Mesodermal cell (in vitro differentiated cells): ENCODE measurements around the gene GFM2.
"Not testable (repeated sequence)": the region's sequence is repeated elsewhere in the genome, so short reads cannot be mapped to it uniquely, and the experiment has no call there.

Experiments
- H3K27ac ChIP-seq: 2 replicates; pipeline ENCODE4 v1.7.0; 2013; ENCODE audit warnings: mild to moderate bottlenecking, low read depth, low read length, moderate library complexity; ENCODE audit not compliant: severe bottlenecking
- H3K36me3 ChIP-seq: 2 replicates; pipeline ENCODE4 v1.7.1; 2013; ENCODE audit warnings: mild to moderate bottlenecking, low read length, moderate library complexity; ENCODE audit not compliant: control insufficient read depth, insufficient read depth
- H3K4me1 ChIP-seq: one replicate; pipeline ENCODE4 v1.7.1; 2013; ENCODE audit warnings: mild to moderate bottlenecking, low read length; ENCODE audit not compliant: insufficient read depth, control insufficient read depth, poor library complexity, severe bottlenecking
- H3K4me3 ChIP-seq: 2 replicates; pipeline ENCODE4 v1.7.0; 2013; ENCODE audit warnings: low read length, control low read depth, mild to moderate bottlenecking; ENCODE audit not compliant: insufficient read depth, poor library complexity, severe bottlenecking; ENCODE audit errors: extremely low read depth
- H3K9me3 ChIP-seq: 2 replicates; pipeline ENCODE4 v1.7.1; 2013; ENCODE audit warnings: mild to moderate bottlenecking, low read length, moderate library complexity; ENCODE audit not compliant: control insufficient read depth
- WGBS, 2 experiments: methylation state at CpG; one replicate each; pipeline ENCODE4 v1.1.5; 2013; ENCODE audit warnings: missing lambda C conversion rate in 2 of 2; ENCODE audit not compliant: insufficient coverage in 2 of 2; 5-methylcytosine and 5-hydroxymethylcytosine counted together

Gene GFM2

DNA sequence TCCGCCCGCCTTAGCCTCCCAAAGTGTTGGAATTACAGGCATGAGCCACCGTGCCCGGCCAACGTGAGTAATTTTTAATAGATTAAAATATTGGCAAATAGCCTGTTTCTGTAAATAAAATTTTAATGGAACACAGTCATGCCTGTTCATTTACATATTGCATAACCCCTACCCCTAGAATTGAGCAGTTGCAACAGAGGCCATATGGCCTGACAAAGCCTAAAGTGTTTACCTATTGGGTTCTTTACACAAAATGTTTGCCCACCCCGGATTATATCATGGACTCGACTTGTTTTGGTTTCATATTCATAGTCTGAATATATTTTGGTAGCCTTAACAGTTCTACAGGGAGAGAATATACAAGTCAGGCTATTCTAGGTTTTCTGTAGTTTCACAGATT lies 5.4 kb upstream of the GFM2 start:
- no peak overlapping the region for H3K27ac ChIP-seq
- peaks cover 5% of the 10 kb centered on the region for H3K4me1 ChIP-seq
- H3K9me3 ChIP-seq, result no peaks in the 10 kb centered on the region
- 95 to 96% methylated on average over 2 of the region's 7 CpGs for WGBS, 2 experiments
- no peak overlapping the region for H3K4me3 ChIP-seq
- peaks cover 76% of the 10 kb centered on the region for H3K36me3 ChIP-seq

DNA sequence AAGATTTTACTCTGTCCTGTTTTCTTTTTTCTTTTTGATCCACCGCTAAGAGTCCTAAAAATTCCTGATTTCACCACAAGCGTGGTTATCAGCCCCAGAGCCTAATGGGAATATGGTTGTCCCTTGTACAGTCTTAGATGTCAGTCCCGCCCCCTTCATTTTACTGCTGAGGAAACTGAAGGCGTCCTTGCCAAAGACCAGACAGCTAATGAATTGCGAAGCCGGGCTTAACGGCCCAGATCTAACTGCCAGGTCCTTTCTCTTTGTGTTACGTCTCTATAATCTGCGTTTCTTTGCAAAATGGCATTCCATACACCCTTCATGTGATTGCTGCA lies 629 bp upstream of the GFM2 start:
- Histone ChIP-seq H3K36me3 (peaks cover 37% of the 10 kb centered on the region), H3K4me3 (peak overlapping the region; percentile 97), H3K27ac (peak overlapping the region; percentile 65), H3K4me1 (peaks cover 19% of the 10 kb centered on the region), H3K9me3 (no peaks in the 10 kb centered on the region)
- WGBS, 2 experiments, result 0% methylated on average over 6 to 7 of the region's 9 CpGs

DNA sequence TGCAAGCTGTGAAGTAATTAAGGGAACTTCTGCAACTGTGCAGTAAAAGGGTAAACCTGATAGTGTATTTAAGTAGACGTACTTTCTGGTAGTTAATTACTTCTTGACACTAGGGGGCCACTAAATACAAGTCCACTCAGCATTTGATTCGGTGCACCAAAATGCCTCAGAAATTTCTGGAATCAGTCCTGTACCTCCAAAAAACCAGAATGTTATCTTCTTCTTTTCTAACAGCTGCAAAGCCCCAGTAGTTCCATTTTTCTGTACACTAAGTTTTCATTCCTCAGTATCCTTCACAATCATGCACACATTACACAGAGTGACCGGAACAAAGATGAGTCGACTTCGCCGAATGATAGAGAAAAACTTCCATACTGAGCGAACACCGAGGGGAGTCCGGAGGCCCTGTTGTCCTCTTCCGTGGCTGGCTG lies 484 bp downstream of the GFM2 start:
- H3K4me3 ChIP-seq, result peak overlapping the region; percentile 97
- H3K4me1 ChIP-seq, result peaks cover 23% of the 10 kb centered on the region
- peaks cover 31% of the 10 kb centered on the region for H3K36me3 ChIP-seq
- H3K27ac ChIP-seq, result peak overlapping the region; percentile 68
- no peaks in the 10 kb centered on the region for H3K9me3 ChIP-seq
- 0 to 1% methylated on average over 8 to 10 of the region's 10 CpGs for WGBS, 2 experiments

DNA sequence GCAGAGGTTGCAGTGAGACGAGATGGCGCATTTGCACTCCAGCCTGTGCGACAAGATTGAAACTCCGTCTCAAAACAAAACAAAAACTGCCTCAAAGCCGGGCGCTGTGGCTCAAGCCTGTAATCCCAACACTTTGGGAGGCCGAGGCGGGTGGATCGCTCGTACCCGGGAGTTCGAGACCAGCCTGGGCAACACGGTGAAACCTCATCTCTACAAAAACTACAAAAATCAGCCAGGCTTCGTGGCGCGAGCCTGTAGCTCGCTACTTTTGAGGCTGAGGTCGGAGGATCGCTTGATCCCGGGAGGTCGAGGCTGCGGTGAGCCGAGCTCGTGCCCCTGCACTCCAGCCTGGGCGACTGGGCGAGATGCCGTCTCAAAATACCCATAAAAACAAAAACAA lies 988 bp downstream of the GFM2 start:
- Histone ChIP-seq H3K4me1 (peaks cover 23% of the 10 kb centered on the region), H3K36me3 (peaks cover 30% of the 10 kb centered on the region), H3K4me3 (peak overlapping the region; percentile 97), H3K9me3 (no peaks in the 10 kb centered on the region), H3K27ac (peak overlapping the region; percentile 26)
- 86 to 90% methylated on average over 14 to 23 of the region's 27 CpGs for WGBS, 2 experiments

DNA sequence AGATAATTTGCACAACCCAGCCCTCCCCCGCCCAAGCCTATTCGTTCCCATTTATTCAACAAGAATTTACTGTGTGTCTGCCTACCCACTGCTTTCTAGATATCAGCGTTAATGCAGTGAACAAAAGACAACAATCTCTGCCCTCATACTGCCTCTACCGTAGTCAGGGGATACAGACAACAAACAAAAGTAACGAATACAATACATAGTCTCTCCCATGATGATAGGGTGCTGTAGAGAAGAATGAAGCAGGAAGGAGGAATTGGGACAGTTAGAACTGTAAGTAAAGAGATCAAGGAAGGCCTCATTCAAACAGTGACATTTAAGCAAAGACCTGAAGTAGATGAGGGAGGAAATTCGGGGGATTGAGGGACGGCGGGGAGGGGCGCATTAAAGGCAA lies 1.7 kb downstream of the GFM2 start:
- WGBS, 2 experiments, result 90 to 95% methylated on average over 2 to 3 of the region's 9 CpGs
- Histone ChIP-seq H3K9me3 (no peaks in the 10 kb centered on the region), H3K27ac (peak overlapping the region; percentile 46), H3K4me1 (peaks cover 23% of the 10 kb centered on the region), H3K4me3 (no peak overlapping the region), H3K36me3 (peaks cover 27% of the 10 kb centered on the region)

DNA sequence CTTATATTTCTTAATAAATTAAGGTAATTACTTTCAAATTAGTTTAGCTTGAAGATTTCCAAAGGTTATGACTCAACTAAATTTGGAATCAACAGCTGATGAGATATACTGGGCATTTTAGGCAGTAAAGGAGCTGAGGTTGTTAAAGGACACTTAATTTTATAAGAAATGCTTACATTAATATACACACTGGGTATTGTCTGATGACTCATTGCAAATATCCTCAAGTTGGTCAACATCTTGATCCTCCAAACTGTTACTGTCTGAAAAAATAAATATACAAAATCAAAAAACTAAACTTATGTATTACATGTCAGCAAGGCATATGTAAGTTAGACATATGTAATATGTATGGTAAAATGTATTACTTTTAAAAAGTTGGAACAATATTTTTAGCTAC lies 3.4 kb downstream of the GFM2 start:
- no peak overlapping the region for H3K27ac ChIP-seq
- no peak overlapping the region for H3K4me3 ChIP-seq
- H3K4me1 ChIP-seq, result peaks cover 23% of the 10 kb centered on the region
- H3K36me3 ChIP-seq, result peaks cover 19% of the 10 kb centered on the region
- no peaks in the 10 kb centered on the region for H3K9me3 ChIP-seq

DNA sequence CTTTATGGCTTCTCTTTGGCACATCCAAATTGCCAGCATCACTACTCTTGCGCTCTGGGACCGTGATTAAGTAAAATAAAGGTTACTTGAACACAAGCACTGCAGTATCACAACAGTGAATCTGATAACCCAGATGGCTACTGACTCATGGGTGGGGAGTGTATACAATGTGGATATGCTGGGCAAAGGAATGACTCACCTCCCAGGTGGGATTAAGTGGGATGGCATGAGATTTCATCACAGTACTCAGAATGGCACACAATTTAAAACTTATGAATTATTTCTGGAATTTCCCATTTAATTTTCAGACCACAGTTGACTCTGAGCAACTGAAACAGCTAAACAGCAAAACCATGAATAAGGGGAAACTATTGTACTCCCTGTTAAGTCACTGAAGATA lies 4.3 kb downstream of the GFM2 start:
- H3K27ac ChIP-seq, result no peak overlapping the region
- H3K4me1 ChIP-seq, result peaks cover 18% of the 10 kb centered on the region
- H3K9me3 ChIP-seq, result no peaks in the 10 kb centered on the region
- H3K36me3 ChIP-seq, result peaks cover 25% of the 10 kb centered on the region
- 100% methylated on average over 1 of the region's 2 CpGs; no CpG with 5 or more reads in 1 of the 2 experiments for WGBS, 2 experiments
- no peak overlapping the region for H3K4me3 ChIP-seq

DNA sequence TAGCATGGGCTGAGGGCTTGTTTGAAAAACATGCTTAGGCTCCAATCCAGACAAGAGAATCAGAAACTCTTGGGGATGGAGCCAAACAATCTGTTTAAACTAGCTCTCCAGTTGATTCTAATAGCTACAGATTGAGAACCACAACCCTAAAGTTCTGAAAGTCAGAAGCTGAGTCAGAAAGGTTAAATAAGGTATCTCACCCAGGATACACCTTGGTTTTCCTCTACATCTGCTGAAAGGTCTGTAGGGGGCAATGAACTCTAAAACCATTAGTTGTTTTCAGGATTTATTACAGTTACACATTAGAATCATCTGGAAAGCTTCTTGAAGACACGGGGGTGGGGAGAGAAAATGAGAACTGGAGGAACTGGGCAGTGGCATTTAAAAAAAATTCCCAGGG lies 5.7 kb downstream of the GFM2 start:
- no peak overlapping the region for H3K4me3 ChIP-seq
- H3K36me3 ChIP-seq, result peaks cover 36% of the 10 kb centered on the region
- H3K4me1 ChIP-seq, result peaks cover 18% of the 10 kb centered on the region
- no CpG with 5 or more reads among the region's 1 CpG for WGBS, 2 experiments
- H3K27ac ChIP-seq, result no peak overlapping the region
- no peaks in the 10 kb centered on the region for H3K9me3 ChIP-seq

DNA sequence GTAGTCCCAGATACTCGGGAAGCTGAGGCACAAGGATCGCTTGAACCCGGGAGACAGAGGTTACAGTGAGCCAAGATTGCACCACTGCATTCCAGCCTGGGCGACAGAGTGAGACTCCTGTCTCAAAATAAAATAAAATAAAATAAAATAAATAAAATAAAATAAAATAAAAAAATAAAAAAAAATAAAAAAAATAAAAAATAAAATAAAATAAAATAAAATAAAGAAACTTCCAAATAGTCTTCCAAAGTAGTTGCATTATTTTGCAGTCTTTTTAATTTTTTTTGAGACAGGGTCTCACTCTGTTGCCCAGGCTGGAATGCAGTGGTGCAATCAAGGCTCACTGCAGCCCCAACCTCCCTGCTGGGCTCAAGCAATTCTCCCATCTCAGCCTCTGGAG lies 18.2 kb downstream of the GFM2 start:
- not testable (repeated sequence) for H3K27ac ChIP-seq, H3K9me3 ChIP-seq, H3K4me3 ChIP-seq, H3K4me1 ChIP-seq
- WGBS, 2 experiments, result 100% methylated on average over 1 of the region's 4 CpGs; no CpG with 5 or more reads in 1 of the 2 experiments
- H3K36me3 ChIP-seq, result peaks cover 44% of the 10 kb centered on the region

DNA sequence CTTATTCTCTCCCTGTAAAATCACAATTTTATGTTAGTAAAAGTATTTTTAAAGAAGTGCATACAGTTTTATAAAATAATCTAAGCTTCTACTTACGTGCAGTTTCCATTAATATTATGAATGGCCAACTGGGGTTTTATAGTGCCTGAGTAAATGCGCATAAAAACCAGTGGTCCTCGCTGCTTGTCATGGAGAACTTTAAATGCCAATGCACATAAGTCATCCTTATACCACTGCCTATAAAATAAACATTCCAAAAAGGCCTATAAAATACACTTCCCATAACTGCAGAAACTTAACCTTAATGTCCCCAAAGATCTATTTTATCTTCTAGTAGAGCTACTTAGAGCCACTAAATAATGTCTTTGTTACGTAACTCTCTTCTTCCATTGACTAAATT lies 28.5 kb downstream of the GFM2 start:
- H3K4me3 ChIP-seq, result no peak overlapping the region
- H3K27ac ChIP-seq, result no peak overlapping the region
- peaks cover 47% of the 10 kb centered on the region for H3K36me3 ChIP-seq
- no peaks in the 10 kb centered on the region for H3K4me1 ChIP-seq
- H3K9me3 ChIP-seq, result no peaks in the 10 kb centered on the region
- WGBS, 2 experiments, result 86 to 100% methylated on average over 1 to 3 of the region's 4 CpGs

DNA sequence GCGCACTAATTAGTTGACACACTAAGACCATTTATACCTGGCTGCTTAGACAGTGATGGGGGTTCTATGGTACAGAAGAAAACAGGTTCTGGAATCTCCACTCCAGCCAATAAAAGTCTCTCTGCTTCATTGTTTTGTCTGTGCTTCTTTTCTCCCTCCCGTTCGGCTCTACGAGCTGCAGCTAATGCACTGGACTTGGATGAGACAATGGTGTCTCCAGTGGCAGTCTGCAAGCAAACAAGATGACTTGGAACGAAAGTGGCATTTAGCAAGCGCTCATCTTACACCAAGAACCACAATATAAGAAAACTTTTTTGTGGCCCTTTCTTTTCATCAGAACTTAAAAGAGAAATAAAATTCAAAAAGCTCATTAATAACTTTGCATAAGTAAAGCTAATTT lies 30.2 kb downstream of the GFM2 start:
- H3K4me1 ChIP-seq, result no peaks in the 10 kb centered on the region
- WGBS, 2 experiments, result 96 to 100% methylated on average over 2 to 3 of the region's 6 CpGs
- H3K36me3 ChIP-seq, result peaks cover 48% of the 10 kb centered on the region
- H3K27ac ChIP-seq, result no peak overlapping the region
- H3K4me3 ChIP-seq, result no peak overlapping the region
- H3K9me3 ChIP-seq, result no peaks in the 10 kb centered on the region

DNA sequence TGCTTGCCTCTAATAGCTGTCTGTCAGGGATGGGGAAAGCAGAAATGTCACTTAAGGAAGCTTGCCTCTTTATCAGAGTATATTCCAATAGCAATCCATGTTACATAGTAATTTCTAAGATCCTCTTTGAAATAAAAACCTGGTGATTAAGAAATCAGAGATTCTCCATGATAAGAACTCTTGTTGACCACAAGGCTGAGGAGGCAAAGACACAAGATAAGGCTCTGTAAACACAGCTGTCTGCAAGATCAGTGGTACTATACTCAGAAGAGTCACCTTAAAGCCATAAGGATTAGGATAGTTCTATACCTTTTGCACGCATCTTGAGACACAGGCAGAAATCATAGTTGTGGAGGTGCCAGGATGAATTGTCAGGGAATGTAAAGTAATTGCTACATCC lies 41.6 kb downstream of the GFM2 start:
- no peaks in the 10 kb centered on the region for H3K4me1 ChIP-seq
- H3K27ac ChIP-seq, result no peak overlapping the region
- WGBS, 2 experiments, result 100% methylated on average over 1 of the region's 1 CpG
- H3K36me3 ChIP-seq, result peaks cover 61% of the 10 kb centered on the region
- H3K9me3 ChIP-seq, result no peaks in the 10 kb centered on the region
- H3K4me3 ChIP-seq, result no peak overlapping the region
